Stimulated activated CD4-positive, alpha-beta T cell treated with anti-CD3 and anti-CD28 coated beads, Interleukin-1b, Interleukin-23, amount 100 ng/mL, for 4 hours (primary cell): ENCODE results near the gene RND2.
"Not testable (repeated sequence)": the region's sequence is repeated elsewhere in the genome, so short reads cannot be mapped to it uniquely, and the experiment has no call there.

ENCODE experiments used
- DNase-seq, 2 donors: peaks; one replicate each; pipeline ENCODE4 v3.0.0-alpha.2; 2020; ENCODE audit warnings: low read depth in 2 of 2

Gene RND2, protein sequence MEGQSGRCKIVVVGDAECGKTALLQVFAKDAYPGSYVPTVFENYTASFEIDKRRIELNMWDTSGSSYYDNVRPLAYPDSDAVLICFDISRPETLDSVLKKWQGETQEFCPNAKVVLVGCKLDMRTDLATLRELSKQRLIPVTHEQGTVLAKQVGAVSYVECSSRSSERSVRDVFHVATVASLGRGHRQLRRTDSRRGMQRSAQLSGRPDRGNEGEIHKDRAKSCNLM

DNA sequence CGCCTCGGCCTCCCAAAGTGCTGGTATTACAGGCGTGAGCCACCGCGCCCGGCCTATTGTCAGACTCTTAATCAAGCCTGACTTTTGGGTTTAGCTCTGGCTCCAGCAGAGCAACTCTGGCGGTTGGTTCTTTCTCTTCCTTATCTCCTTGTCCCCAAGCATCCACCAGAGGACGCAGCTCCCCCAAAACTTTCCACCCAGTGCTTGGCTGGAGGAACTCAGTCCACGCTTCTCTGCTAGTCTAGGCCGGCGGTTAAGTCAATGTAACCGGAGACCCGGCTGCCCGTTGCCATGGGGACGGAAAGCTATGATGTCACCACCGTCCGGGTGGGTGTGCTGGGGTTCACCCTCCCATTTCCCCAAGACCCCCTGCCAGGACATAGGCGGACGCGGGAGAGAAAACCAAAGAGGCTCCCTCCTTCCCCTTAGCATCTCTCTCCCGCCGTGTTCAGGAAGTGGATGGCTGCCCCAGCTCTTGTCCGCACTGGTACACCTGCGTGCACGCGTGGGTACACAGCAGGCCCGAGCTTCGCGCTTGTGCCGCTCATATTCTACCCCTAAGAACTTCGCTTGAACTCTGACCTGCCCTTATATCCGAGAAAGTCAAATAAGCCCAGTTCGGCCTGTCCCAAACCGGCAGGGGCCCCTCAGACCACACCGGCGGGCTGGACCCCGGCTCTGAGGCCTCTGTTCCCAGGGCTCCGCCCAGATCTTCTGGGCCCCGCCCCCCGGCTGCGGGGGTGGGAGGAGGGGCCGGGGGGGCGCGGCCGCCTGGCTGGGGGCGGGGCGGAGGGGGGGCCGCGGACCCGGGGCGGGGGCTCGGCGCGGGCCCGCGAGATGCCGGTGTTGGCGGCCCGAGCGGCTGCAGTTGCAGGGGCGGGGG is at the start of gene RND2:
Gene RND2, plus strand, starts transcription at position 825 of the 883 bp plus-strand sequence. CDS start 117 bp downstream, outside the sequence.
- DNase-seq, result peak; percentile 71

DNA sequence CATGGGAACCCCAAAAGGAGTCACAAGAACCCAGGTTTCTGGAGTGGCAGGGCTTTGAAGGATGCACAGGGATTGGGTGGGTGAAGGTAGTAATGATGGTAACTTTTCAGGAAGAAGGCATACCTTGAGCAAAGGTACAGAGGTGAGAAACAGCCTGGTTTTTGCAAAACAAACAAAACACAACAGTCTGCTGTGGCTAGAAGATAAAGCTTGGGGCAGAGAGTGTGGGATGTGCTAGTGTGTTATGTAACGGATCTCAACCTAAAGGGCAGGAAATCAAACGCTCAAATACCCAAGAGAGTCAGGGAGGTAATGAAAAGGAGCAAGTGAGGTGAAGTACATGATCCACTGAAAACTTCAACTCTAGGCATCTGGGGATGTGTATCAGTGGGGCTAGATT is 49.8 kb upstream of the RND2 start:
- no peak for DNase-seq

DNA sequence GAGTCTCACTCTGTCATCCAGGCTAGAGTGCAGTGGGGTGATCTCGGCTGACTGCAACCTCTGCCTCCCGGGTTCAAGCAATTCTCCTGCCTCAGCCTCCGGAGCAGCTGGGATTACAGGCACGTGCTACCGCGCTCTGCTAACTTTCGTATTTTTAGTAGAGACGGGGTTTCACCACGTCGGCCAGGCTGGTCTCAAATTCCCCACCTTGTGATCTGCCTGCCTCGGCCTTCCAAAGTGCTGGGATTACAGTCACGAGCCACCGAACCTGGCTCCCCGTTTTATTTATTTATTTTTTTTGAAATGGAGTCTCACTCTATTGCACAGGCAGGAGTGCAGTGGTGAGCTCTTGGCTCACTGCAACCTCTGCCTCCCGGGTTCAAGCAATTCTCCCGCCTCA is 49.3 kb upstream of the RND2 start:
- not testable (repeated sequence) for DNase-seq

DNA sequence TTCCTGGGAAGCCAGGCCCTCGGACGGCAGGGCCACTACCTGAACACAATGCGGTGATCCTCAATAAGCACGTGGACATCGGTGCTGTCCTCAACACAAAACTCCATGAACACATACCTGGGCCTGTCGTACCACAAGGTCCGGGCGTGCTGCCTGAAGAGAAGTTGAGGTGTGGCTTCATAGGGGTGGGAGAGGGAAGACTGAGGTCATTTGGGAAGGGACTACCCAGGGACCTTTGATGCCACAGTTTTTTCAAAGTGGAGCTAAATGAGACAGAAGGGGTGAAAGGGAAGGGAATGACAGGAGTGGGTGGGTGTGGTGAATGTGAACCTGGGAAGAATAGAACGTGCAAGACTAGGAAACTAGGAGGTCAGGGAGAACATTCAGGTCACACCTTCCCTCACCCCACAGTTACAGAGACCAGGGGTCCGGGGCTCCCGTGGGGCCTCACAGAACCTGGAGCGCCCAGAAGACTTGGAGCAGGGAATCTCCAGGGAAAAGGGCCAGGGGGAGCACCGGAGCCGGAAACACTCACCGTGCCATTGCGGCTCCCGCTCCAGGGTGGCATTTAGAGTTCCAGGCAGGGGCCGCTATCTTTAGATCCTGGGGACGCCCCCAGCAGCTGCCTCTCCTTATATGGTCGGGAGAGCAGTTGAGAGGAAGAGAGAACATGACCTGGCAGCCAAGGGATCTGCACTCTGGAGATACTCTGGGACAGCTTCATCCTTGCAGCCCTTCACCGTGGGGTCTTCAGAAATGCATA is 45.3 kb upstream of the RND2 start, which contains the start of gene PTGES3L:
Gene PTGES3L, minus strand, starts transcription at position 570 of the 763 bp plus-strand sequence. Its CDS starts 27 bp downstream, at position 543.
- no peak for DNase-seq

DNA sequence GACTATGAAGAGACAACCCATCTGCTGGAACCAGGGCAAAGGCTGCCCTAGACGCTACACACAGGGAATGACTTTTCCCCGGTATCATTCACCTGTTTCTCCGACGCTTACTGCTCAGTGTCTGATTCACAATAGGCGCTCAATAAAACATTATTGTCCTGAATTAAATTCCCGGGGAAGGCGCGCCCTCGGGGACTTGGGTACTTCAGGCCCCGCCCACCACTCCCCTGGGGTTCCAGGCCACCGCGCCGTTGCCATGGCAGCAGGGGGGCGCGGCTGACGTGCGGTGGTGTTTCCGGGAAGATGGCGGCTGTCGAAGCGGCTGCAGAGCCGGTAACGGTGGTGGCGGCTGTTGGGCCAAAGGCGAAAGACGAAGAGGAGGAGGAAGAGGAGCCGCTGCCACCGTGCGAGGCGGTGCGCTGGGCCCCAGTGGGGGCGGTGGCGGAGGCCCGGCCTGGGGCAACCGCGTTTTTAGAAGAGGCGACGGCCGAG is 44.7 kb upstream of the RND2 start, which contains the start of gene RUNDC1:
Gene RUNDC1, plus strand, starts transcription at position 292 of the 492 bp plus-strand sequence. Its CDS starts 12 bp downstream, at position 304.
- peak; percentile 87 to 93 for DNase-seq

DNA sequence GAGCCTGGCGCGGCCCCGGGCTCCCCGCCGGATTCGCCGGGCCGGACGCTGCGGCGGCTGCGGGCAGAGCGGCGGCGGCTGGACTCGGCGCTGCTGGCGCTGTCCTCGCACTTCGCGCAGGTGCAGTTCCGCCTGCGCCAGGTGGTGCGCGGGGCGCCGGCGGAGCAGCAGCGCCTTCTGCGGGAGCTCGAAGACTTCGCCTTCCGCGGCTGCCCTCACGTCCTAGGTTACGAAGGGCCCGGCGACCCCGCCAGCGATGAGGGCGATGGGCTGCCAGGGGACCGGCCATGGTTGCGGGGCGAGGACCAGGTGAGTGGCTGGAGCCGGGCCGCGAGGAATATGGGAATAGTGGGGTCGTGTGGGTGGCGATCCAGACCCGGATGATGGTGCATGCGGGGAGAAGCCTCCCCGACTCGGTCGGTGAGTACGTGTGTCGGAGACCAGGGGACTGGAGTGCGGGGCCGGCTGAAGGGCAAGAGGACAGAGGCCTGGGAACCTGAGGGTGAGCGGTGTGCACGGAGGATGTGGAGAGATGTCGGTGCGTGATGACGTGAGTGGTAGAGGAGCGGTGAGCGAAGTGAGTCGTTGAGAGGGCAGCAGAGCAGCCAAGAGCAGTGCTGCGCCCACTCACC is 44.1 kb upstream of the RND2 start:
- DNase-seq, result peak; percentile 42 to 44

DNA sequence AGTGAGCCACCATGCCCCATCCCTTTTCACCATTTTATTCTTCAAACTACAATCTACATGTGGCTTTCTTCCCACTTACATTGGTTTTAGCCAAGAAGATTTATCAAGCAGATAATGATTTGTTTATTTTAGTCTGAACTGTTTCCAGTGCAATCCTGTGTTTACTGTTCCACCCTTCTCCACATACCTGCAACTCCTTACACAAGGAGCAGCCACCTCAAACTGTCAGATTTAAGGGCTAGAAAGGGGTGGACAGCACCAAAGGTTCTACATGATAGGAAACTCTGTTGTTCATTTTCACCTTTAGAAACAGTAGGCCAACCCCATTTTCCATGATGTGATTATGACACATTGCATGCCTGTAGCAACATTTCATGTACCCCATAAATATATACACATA is 42.8 kb upstream of the RND2 start:
- no peak for DNase-seq

DNA sequence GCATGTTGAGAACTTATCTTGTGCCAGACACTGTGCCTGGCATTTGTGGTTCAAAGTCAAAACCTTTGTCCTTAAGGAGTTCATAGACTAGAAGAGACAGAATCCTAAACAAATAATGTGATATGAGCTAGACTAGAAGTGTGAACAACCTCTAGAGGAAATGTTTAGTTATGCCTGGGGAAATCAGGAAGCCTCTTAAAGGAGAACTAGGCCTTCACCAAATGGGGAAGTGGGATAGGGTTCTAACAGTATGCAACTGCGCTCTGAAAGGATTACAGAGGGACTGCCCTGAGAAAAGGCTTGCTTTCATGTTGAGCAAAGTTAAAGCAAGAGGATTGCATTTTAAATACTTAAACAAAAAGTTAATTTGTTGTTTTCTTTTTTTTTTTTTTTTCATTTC is 39.8 kb upstream of the RND2 start:
- no peak for DNase-seq

DNA sequence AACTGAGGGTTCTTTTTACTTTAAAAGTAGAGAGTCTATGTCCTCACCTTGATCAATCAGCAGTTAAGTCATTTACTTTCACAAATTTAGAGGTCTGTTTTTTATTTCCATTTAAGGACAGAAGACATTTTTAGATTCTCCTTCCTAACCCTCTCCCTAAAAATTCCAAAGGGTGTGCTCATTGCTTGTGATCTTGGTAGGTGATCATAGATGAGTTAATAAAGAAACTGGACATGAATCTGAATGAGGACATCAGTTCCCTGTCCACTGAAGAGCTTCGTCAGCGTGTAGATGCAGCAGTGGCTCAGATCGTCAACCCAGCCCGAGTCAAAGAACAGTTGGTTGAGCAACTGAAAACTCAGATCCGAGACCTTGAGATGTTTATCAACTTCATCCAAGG is 35.9 kb upstream of the RND2 start:
- DNase-seq, result no peak

DNA sequence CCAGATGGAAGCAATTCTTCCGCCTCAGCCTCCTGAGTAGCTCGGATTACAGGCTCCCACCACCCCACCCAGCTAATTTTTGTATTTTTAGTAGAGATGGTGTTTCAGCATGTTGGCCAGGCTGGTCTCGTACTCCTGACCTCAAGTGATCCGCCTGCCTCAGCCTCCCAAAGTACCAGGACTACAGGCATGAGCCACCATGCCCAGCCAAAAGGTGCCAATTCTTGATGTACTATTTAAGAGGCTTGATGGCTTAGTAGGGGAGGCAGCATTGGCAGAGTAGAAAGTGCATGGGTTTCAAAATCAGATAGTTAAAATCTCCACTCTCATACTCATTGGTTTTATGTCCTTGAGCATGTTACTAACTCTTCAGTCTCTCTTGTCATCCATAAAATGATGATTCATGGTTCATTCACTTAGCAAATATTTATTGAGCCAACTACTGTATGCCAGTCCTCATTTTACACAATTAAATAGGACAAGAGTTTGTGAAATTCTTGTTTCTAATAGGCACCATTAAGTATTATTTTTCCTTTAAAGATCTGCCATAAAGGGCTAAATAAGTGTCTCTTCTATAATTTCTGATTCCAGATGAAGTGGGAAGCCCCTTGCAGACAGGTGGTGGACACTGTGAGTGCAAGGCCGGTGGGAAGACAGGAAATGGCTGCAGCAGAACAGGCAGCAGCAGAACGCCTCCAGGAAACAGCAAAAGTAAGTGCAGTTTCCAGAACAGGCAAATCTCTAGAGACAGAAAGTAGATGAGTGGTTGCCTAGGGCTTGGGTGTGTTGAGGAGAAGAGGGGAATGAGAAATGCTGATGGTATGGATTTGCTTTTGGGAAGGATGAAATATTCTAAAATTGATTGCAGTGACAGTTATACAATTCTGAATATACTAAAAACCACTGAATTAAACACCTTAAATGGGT is 35.0 kb upstream of the RND2 start:
- no peak for DNase-seq

DNA sequence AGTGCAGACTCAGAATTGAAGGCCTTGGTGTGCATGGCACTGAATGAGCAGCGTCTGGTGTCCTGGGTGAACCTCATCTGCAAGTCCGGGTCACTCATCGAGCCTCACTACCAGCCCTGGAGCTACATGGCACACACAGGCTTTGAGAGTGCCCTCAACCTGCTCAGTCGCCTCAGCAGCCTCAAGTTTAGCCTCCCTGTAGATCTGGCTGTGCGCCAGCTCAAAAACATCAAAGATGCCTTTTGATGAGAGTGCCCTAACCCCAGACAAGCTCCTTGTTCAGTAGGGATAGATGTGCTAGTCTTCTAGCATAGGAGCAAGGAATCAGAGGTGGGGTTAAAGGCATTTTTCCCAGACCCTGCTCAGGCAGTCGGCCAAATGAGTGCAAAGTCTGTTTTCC is 33.6 kb upstream of the RND2 start:
- DNase-seq, result no peak

DNA sequence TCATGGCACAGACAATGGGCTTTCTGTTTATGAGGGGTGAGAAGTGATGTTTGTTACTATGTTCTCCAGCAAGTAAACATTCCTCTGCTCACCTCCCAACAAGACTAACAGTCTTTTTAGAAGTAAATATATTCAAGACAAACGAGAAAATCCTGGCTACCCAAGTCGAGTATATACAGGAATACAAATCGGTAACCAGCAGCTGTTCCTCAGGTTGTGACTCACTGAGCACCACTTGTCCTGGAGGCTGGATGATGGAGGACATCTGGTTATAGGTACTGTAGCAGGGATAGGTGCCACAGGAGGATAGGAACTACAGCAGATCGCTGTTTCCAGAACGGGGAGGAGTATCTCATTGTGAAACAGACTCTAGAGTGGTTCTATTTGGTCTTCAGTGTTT is 32.2 kb upstream of the RND2 start:
- no peak for DNase-seq

DNA sequence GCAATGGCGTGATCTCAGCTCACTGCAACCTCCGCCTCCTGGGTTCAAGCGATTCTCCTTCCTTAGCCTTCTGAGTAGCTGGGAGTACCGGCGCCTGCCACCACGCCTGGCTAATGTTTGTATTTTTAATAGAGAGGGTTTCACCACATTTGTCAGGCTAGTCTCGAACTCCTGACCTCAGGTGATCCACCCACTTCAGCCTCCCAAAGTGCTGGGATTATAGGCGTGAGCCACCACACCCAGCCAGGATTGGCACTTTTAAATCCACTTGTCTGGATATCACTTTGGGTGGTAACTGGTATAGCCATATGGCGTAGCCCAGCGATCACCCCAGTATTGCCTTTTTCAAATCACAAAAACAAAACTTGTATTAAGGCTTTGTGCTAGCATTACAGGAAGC is 31.1 kb upstream of the RND2 start:
- not testable (repeated sequence) for DNase-seq

DNA sequence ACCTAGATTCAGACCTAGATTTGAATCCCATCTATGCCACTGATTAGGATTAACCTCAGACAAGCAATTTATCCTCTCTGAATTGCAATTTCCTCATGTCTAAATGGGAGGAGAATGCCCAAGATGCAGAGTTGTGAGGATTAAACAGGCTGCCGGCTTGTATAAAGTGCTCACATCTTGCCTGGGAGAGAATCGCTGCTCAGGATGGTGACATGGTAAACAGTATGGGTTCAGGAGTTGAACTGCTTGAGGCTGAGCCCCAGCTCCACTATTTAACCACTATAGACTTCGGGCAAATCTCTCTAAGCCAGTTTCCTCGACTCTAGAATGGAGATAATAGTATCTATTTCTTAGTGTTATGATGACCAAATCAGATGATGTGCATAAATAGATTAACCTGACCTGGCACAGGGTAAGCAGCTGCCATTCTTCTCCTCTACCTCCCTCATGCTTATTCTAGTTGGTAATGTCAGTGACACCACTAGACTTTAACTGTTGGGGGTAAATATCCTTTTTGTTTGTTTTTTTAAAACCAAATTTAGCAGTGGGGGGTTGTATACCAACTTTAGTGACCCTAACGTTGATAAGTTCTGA is 27.5 kb upstream of the RND2 start:
- no peak for DNase-seq

DNA sequence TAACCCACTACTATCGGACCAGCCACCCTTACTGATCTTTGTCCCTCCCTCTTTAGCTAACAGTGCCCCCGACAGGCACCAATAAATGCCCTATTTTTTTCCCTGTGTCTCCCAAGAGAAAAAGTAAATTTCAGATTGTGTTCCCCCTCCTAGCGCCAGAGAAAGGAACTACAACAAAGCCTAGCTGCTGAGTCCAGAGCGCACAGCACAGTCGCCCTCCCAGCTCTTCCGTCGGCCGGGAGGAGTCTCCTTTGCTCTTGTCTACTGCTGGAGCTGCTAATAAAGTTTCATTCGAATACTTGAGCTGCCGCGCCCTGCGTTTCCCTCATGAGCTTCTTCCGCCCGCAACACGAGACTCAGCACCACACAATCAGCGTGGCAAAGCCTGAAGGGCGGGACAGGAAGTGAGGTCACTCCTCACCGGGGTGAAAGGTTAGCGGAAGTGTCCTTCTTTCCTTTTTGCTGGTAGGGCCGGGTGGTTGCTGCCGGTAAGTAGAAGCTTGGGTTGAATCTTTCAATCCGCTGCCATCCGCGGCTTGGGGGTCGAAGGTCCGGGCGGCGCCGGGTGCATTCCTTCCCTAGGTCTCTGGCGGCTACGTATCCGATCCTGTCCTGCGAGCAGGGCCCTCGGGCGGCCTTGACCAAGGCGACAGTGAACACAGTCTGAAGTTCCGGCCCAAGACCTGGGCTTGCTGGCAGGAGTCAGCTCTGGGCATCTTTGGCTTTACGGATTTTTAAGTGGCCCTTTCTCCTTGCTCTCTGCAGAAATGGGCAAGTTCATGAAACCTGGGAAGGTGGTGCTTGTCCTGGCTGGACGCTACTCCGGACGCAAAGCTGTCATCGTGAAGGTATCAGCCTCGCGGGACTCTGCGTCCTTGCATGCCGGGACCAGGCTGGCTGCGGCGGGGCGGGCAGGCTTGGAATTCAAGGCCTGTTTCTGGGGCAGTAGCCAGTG is 26.8 kb upstream of the RND2 start, which contains the start of gene RPL27:
Gene RPL27, plus strand, starts transcription at position 436 of the 955 bp plus-strand sequence. Its CDS starts 332 bp downstream, at position 768.
- peak; percentile 87 to 92 for DNase-seq

DNA sequence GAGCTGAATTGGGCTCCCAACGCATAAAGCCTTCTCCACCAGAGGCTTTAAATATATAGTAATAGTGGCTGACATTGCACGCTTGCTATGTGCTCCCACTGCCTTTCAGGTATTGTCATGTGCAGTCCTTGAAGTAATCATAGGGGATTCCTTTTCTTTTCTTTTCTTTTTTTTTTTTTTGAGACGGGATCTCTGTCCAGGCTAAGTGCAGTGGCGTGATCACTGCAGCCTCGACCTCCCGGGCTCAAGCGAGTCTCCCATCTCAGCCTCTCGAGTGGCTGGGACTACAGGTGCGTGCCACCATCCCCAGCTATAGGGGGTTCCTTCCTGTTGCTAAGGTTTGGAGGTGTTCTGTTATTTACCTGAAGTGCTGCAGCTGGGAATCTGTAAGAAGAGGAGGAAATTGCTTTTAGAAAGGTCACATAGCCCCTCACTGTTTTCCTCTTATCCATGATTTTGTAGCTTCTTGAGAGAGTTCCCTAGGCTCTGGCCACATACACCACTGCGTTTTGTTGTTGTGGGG is 26.0 kb upstream of the RND2 start:
- no peak for DNase-seq

DNA sequence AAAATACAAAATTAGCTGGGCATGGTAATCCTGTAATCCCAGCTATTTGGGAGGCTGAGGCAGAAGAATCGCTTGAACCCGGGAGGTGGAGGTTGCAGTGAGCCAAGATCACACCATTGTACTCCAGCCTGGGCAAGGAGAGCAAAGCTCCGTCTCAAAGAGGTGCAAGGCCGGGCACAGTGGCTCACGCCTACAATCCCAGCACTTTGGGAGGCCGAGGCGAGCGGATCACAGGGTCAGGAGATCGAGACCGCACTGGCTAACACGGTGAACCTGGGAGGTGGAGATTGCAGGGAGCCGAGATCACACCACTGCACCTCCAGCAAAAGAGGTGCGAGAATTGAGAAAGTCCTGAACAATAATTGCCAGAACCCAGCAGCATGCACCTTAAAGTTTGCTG is 24.1 kb upstream of the RND2 start:
- not testable (repeated sequence) for DNase-seq

DNA sequence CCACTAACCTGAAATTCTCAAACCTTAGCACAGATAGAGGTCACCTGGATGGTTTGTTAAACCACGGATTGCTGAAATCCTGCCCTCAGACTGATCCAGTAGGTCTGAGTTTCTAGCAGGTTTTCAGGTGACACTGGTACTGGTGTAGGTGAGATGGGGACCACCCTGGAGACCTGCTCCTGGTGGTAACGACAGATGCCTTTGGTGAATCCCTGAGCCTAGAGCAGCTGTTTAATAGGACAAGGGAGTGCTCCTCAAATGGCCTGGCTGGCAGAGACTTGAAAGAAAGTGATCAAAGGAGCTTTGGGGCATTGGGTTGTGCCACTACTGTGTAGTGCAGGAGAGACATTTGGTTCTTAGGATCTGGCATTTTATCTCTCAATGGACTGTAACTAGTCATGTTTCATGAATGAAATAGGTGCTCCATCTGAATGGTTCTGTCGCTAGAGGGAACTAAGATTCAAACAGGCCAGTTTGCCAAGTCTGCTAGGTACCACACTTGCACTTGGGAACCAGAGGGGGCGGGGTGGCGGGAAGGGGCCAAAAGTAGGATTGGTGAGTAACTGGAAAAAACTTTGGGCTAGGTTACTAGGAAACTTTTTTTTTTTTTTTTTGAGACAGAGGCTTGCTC is 21.4 kb upstream of the RND2 start:
- no peak for DNase-seq
